ENCODE data around the gene RBM25. TPM values are rescaled to one million over a fixed set of nuclear protein-coding genes. Genes with fewer than 3 reads are reported as not detected.
A peak's percentile ranks its signal among the peaks of the same experiment; 100 is the strongest.

RBM25 gene
- total and polyA plus RNA-seq, 2 experiments from 2014 or later, result 120 to 204 TPM

DNA sequence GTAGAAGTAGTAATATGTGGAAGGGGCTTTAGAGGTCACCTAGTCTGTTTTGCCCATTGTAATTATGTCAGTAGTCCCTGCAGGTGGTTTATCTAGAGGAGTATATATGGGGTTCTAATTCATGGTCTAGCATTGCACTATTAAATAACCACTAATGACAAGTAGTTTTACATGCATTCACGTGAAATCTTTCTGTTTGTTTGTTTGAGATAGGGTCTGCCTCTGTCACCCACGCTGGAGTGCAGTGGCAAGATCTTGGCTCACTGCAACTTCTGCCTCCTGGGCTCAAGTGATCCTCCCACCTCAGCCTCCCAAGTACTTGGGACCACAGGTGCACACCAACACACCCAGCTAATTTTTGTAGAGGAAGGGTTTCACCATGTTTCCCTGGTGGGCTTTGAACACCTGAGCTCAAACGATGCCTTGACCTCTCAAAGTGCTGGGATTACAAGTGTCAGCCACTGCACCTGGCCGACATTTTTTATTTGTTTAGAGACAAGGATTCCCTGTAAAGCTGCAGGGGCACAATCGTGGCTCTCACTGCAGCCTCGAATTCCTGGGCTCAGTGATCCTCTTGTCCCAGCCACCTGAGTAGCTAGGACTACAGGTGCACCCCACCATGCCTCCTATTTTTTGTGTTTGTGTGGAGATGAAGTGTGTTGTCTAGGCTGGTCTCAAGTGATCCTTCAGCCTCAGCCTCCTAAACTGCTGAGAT is 66.0 kb downstream of the RBM25 start:
- no peak overlapping the region for H3K27ac Mint-ChIP-seq

More for the DNA sequence above, 66.0 kb downstream of the RBM25 start:
- peaks cover 56% of the 10 kb centered on the region for H3K36me3 Mint-ChIP-seq (ENCODE audit: low read depth)
- H3K4me3 Mint-ChIP-seq, result no peak overlapping the region
- peaks cover 9% of the 10 kb centered on the region; the same call in 1 of the 2 replicates for H3K36me3 ChIP-seq (ENCODE audit: insufficient read depth)
- peaks cover 43% of the 10 kb centered on the region for H3K4me1 Mint-ChIP-seq
- peaks cover 15% of the 10 kb centered on the region for H3F3A ChIP-seq (replicated peaks; ENCODE audit: low read depth)
- no peak overlapping the region for H3K4me3 ChIP-seq
- DNase-seq (ENCODE audit: low spot score) (peak; percentile 64), ATAC-seq (peak; percentile 34)
- H3K4me2 ChIP-seq, result peak overlapping the region; percentile 35; the same call in 1 of the 2 replicates
- no peak overlapping the region for H2AFZ ChIP-seq
- H3K9me2 ChIP-seq (ENCODE audit: insufficient read depth), result no peaks in the 10 kb centered on the region
- H3K9me3 Mint-ChIP-seq, result no peaks in the 10 kb centered on the region
- H3K27me3 ChIP-seq (ENCODE audit: insufficient read depth), result no peaks in the 10 kb centered on the region
- H3K79me2 ChIP-seq (replicated peaks; ENCODE audit: insufficient read depth), result 0 out of 2 replicates have a peak, but pooled peaks cover 2% of the 10 kb centered on the region
- H3K27me3 Mint-ChIP-seq (ENCODE audit: insufficient read depth, low read depth, poor library complexity), result peaks cover 14% of the 10 kb centered on the region
- H3K27ac ChIP-seq (ENCODE audit: low read depth), result peak overlapping the region; percentile 84
- TF ChIP-seq, protein P1, sequence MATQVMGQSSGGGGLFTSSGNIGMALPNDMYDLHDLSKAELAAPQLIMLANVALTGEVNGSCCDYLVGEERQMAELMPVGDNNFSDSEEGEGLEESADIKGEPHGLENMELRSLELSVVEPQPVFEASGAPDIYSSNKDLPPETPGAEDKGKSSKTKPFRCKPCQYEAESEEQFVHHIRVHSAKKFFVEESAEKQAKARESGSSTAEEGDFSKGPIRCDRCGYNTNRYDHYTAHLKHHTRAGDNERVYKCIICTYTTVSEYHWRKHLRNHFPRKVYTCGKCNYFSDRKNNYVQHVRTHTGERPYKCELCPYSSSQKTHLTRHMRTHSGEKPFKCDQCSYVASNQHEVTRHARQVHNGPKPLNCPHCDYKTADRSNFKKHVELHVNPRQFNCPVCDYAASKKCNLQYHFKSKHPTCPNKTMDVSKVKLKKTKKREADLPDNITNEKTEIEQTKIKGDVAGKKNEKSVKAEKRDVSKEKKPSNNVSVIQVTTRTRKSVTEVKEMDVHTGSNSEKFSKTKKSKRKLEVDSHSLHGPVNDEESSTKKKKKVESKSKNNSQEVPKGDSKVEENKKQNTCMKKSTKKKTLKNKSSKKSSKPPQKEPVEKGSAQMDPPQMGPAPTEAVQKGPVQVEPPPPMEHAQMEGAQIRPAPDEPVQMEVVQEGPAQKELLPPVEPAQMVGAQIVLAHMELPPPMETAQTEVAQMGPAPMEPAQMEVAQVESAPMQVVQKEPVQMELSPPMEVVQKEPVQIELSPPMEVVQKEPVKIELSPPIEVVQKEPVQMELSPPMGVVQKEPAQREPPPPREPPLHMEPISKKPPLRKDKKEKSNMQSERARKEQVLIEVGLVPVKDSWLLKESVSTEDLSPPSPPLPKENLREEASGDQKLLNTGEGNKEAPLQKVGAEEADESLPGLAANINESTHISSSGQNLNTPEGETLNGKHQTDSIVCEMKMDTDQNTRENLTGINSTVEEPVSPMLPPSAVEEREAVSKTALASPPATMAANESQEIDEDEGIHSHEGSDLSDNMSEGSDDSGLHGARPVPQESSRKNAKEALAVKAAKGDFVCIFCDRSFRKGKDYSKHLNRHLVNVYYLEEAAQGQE (IDR thresholded peaks at IDR 0.05; ENCODE audit: unreplicated experiment), result no peak
- no peak for TF ChIP-seq EZH2phosphoT487 (IDR thresholded peaks at IDR 0.05; ENCODE audit: unreplicated experiment)
- TF ChIP-seq, protein P2, sequence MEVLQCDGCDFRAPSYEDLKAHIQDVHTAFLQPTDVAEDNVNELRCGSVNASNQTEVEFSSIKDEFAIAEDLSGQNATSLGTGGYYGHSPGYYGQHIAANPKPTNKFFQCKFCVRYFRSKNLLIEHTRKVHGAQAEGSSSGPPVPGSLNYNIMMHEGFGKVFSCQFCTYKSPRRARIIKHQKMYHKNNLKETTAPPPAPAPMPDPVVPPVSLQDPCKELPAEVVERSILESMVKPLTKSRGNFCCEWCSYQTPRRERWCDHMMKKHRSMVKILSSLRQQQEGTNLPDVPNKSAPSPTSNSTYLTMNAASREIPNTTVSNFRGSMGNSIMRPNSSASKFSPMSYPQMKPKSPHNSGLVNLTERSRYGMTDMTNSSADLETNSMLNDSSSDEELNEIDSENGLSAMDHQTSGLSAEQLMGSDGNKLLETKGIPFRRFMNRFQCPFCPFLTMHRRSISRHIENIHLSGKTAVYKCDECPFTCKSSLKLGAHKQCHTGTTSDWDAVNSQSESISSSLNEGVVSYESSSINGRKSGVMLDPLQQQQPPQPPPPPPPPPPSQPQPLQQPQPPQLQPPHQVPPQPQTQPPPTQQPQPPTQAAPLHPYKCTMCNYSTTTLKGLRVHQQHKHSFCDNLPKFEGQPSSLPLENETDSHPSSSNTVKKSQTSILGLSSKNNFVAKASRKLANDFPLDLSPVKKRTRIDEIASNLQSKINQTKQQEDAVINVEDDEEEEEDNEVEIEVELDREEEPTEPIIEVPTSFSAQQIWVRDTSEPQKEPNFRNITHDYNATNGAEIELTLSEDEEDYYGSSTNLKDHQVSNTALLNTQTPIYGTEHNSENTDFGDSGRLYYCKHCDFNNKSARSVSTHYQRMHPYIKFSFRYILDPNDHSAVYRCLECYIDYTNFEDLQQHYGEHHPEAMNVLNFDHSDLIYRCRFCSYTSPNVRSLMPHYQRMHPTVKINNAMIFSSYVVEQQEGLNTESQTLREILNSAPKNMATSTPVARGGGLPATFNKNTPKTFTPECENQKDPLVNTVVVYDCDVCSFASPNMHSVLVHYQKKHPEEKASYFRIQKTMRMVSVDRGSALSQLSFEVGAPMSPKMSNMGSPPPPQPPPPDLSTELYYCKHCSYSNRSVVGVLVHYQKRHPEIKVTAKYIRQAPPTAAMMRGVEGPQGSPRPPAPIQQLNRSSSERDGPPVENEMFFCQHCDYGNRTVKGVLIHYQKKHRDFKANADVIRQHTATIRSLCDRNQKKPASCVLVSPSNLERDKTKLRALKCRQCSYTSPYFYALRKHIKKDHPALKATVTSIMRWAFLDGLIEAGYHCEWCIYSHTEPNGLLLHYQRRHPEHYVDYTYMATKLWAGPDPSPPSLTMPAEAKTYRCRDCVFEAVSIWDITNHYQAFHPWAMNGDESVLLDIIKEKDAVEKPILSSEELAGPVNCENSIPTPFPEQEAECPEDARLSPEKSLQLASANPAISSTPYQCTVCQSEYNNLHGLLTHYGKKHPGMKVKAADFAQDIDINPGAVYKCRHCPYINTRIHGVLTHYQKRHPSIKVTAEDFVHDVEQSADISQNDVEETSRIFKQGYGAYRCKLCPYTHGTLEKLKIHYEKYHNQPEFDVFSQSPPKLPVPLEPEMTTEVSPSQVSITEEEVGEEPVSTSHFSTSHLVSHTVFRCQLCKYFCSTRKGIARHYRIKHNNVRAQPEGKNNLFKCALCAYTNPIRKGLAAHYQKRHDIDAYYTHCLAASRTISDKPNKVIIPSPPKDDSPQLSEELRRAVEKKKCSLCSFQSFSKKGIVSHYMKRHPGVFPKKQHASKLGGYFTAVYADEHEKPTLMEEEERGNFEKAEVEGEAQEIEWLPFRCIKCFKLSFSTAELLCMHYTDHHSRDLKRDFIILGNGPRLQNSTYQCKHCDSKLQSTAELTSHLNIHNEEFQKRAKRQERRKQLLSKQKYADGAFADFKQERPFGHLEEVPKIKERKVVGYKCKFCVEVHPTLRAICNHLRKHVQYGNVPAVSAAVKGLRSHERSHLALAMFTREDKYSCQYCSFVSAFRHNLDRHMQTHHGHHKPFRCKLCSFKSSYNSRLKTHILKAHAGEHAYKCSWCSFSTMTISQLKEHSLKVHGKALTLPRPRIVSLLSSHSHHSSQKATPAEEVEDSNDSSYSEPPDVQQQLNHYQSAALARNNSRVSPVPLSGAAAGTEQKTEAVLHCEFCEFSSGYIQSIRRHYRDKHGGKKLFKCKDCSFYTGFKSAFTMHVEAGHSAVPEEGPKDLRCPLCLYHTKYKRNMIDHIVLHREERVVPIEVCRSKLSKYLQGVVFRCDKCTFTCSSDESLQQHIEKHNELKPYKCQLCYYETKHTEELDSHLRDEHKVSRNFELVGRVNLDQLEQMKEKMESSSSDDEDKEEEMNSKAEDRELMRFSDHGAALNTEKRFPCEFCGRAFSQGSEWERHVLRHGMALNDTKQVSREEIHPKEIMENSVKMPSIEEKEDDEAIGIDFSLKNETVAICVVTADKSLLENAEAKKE (CRISPR knock-in tag; IDR thresholded peaks at IDR 0.05), result no peak
- no peak for TF ChIP-seq EZH2 (IDR thresholded peaks at IDR 0.05; ENCODE audit: low read depth, unreplicated experiment)
- TF ChIP-seq, protein P3, sequence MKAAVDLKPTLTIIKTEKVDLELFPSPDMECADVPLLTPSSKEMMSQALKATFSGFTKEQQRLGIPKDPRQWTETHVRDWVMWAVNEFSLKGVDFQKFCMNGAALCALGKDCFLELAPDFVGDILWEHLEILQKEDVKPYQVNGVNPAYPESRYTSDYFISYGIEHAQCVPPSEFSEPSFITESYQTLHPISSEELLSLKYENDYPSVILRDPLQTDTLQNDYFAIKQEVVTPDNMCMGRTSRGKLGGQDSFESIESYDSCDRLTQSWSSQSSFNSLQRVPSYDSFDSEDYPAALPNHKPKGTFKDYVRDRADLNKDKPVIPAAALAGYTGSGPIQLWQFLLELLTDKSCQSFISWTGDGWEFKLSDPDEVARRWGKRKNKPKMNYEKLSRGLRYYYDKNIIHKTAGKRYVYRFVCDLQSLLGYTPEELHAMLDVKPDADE (IDR thresholded peaks at IDR 0.05), result no peak
- TF ChIP-seq, protein P4, sequence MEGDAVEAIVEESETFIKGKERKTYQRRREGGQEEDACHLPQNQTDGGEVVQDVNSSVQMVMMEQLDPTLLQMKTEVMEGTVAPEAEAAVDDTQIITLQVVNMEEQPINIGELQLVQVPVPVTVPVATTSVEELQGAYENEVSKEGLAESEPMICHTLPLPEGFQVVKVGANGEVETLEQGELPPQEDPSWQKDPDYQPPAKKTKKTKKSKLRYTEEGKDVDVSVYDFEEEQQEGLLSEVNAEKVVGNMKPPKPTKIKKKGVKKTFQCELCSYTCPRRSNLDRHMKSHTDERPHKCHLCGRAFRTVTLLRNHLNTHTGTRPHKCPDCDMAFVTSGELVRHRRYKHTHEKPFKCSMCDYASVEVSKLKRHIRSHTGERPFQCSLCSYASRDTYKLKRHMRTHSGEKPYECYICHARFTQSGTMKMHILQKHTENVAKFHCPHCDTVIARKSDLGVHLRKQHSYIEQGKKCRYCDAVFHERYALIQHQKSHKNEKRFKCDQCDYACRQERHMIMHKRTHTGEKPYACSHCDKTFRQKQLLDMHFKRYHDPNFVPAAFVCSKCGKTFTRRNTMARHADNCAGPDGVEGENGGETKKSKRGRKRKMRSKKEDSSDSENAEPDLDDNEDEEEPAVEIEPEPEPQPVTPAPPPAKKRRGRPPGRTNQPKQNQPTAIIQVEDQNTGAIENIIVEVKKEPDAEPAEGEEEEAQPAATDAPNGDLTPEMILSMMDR (conservative IDR thresholded peaks at IDR 0.05; ENCODE audit: low read depth in 2 of 2), result no peak
- peaks cover 36% of the 10 kb centered on the region for H3K4me1 ChIP-seq (ENCODE audit: insufficient read depth)
- H4K20me1 ChIP-seq (replicated peaks; ENCODE audit: insufficient read depth), result 0 out of 2 replicates have a peak, but pooled peaks cover 9% of the 10 kb centered on the region
